ENCODE measurements around the gene LIN7B.

LIN7B gene

DNA sequence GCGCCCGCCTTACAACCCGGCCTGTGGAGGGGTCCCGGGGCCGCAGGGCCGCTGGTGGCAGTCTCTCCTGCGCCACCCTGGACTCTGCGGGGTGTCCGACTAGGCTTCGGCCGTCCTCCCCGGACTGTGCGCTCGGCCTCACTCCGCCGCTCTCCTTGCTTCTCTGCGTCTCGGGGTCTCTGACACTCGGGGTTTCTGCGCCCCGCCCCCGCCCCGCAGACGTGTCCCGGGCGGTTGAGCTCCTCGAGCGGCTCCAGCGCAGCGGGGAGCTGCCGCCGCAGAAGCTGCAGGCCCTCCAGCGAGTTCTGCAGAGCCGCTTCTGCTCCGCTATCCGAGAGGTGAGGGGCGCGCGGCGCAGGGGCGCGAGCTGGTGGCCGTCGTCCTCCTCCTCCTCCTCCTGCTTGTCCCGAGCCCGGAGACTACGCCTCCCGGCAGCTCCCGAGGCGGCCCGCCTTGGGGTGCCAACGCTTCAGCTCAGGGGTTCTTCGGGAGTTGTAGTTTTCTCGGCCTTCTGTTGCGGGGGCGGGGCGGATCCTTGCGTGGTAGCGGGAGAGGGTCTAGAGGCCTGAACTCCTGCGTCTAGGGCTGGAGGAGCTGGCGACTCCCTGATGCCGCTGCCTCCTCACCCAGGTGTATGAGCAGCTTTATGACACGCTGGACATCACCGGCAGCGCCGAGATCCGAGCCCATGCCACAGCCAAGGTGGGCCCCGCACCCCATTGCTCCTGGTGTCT is 627 bp downstream of the LIN7B start:
- H3K4me3 ChIP-seq (ENCODE audit: low read depth, low read length): peak overlapping the region; percentile 54
- no peak for DNase-seq (ENCODE audit: low read depth)
- TF ChIP-seq, protein P1, sequence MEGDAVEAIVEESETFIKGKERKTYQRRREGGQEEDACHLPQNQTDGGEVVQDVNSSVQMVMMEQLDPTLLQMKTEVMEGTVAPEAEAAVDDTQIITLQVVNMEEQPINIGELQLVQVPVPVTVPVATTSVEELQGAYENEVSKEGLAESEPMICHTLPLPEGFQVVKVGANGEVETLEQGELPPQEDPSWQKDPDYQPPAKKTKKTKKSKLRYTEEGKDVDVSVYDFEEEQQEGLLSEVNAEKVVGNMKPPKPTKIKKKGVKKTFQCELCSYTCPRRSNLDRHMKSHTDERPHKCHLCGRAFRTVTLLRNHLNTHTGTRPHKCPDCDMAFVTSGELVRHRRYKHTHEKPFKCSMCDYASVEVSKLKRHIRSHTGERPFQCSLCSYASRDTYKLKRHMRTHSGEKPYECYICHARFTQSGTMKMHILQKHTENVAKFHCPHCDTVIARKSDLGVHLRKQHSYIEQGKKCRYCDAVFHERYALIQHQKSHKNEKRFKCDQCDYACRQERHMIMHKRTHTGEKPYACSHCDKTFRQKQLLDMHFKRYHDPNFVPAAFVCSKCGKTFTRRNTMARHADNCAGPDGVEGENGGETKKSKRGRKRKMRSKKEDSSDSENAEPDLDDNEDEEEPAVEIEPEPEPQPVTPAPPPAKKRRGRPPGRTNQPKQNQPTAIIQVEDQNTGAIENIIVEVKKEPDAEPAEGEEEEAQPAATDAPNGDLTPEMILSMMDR (IDR thresholded peaks at IDR 0.05; ENCODE audit: insufficient read depth, low read depth, low read length, missing control alignments): no peak

DNA sequence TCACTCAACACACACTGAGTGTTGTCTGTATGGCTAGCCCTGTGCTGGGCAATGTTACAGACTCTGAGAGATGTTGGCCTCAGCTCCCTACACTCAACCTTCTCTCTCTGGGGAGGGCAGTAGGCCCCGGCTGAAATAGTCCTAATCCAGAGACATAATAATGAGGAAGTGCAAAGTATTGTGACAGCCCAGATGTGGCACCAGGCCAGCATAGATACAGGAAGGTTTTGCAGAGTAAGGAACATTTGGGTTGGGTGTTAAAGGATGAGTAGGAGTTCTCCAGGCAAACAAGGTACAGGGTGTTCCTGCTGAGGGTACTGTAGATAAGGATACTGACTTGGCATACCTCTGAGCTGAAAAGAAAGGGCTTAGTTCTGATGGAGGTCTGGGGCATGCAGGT is 2.4 kb downstream of the LIN7B start:
- H3K4me3 ChIP-seq (ENCODE audit: low read depth, low read length): no peak overlapping the region
- TF ChIP-seq, protein P1 (IDR thresholded peaks at IDR 0.05; ENCODE audit: insufficient read depth, low read depth, low read length, missing control alignments): no peak
- no peak for DNase-seq (ENCODE audit: low read depth)

DNA sequence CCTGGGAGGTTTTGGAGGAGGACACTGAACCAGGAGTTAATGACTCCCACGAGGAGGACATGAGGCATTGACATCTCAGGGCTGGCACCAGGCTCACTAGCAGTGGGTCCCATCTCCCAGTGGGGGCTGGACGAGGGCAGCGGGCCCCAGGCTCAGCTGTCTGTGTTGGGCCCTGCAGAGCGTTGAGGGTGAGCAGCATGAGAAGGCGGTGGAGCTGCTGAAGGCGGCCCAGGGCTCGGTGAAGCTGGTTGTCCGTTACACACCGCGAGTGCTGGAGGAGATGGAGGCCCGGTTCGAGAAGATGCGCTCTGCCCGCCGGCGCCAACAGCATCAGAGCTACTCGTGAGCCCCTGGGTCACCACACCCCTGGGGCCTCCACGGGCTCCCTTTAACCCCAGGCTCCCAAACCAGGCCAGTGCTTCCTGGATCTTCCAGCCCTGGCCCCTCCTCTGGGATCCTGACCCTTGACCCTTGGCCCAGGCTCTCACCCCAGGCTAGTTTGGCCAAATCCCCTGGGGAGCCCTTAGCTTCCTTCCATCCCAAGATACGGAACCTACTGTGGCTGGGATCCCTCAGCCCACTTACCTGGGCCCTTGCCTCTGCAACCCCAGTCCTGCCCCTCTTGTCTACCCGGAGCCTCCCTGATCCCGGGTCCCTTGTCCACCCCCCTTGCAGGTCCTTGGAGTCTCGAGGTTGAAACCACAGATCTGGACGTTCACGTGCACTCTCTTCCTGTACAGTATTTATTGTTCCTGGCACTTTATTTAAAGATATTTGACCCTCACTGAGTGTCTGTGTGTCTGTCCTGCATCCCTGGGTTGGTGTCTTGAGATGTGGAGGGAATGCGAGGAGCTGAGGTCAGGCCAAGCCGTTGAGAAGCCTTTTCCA is 3.8 kb downstream of the LIN7B start:
- DNase-seq (ENCODE audit: low read depth): no peak
- TF ChIP-seq, protein P1 (IDR thresholded peaks at IDR 0.05; ENCODE audit: insufficient read depth, low read depth, low read length, missing control alignments): no peak

DNA sequence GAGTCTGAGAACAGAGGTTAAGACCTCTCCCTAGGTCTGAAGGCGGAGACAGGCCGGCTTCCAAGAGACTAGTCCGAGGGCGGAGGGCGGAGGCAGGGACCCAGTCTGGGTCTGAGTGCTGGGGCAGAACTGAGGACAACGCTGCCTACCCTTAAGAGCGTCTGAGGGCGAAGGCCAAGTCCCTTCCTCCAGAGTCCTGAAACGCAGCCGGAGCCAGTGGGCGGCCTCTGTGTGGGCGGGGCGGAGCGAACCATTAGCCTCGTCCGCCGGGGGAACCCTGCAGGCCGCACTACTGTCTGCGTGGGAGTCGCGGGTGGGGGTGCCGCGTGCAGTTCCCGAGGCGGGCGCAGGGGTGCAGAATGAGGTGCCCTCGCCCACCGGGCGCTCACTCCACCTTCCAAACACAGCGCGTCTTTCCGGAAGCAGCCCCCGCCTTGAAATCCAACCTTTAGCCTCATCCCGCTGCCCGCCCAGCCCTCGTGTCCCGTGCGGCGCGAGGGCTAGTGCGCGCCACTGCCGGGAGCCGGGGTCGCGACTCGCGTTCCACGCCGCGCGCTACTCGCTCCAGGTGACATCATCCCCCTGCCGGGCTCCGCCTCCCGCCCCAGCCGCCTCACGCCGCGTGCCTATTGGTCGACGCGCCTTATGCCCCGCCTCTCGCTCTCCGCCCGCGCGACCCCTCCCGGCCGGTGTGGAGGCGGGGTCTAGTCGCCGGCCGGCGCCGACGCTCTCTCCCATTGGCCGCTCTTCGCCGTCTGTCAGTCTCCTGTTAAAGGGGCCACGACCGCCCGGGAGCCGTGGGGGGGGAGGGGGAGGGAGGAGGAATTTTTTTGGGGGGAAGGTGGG is 4.6 kb downstream of the LIN7B start, which contains the start of gene C19orf73:
TSS of gene C19orf73 (minus strand) at position 579 of the 846 bp plus-strand sequence. CDS start at position 458, 121 bp downstream.
- TF ChIP-seq, protein P1 (IDR thresholded peaks at IDR 0.05; ENCODE audit: insufficient read depth, low read depth, low read length, missing control alignments): peak; percentile 6
- peak; percentile 97 for DNase-seq (ENCODE audit: low read depth)
- peak within 1 kb of the TSS; percentile 64 for H3K4me3 ChIP-seq (ENCODE audit: low read depth, low read length)

More for the DNA sequence above, 3.8 kb downstream of the LIN7B start:
- H3K4me3 ChIP-seq (ENCODE audit: low read depth, low read length): peak overlapping the region; percentile 64

DNA sequence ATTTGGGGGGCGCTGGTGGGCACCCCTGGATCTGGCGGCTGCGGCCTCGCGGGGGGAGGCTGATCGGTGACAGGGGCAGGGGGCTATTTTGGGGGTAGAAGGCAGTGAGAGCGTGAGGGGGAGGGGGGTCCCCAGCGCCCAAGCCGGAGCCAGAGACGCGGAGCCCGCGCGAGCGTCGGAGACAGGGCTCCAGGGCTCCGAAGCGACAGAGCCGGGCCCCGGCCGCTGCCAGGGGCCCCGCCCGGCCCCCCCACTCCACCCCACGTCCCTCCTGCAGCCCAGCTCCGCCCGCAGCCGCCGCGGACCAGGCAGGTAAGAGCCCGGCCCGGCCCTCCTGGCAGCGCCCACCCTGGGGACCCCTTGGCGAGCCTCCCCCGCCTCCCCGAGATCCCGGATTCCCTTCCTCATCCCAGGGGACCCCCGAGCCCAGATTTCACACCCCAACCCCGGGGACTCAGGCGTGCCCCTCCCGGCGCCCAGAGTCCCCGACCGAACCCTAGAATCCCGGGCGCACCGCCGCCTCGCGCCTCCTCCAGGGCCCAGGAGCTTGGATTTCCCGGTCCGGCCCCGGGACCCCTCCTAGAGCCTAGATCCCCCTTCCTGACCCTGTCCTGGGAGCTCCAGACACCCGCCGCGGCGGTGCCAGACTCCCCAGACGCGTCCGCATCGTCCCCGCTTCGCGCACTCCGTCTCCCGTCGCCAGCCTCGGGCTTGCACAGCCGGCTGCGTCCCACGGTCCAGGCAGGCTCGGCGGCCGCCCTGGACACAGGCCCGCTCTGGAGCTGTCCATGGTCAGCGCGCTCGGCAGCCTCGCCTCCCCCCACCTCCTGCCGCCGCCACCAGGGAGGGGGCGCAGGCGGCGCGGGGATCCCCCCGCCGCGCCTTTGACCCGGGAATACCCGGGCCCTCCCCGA is 5.5 kb downstream of the LIN7B start, which contains the start of gene PPFIA3:
TSS of gene PPFIA3 (plus strand) at position 134 of the 914 bp plus-strand sequence. CDS start 8,330 bp downstream, outside the sequence.
- H3K4me3 ChIP-seq (ENCODE audit: low read depth, low read length): peak within 1 kb of the TSS; percentile 64
- no peak for DNase-seq (ENCODE audit: low read depth)
- TF ChIP-seq, protein P1 (IDR thresholded peaks at IDR 0.05; ENCODE audit: insufficient read depth, low read depth, low read length, missing control alignments): no peak
